Measurements from ENCODE around the gene FGFR4. TPM values are rescaled to one million over a fixed set of nuclear protein-coding genes. Genes with fewer than 3 reads are reported as not detected.

Gene FGFR4
- total and polyA plus RNA-seq, 3 donors from 2014 or later, result 7.8 to 10.3 (median 9.7) TPM

DNA sequence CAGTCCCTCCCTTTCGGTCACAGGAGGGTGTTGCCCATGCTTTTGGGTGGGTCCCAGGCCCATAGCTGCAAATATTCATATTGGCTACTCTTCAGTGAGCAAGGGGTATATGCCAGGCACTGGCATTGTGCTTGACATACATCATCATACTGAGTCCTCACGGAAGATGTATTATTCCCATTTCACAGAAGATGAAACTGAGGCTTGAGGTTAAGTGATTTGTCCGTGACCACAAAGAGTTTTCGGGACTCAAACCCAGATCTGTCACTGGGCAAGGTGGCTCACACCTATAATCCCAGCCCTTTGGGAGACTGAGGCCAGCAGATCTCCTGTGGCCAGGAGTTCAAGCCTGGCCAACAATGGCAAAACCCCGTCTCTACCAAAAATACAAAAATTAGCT, 6.5 kb upstream of the FGFR4 start:
- Histone ChIP-seq H3K27me3 (no peaks in the 10 kb centered on the region), H3K27ac (no peak overlapping the region), H3K4me3 (no peak overlapping the region), H3K36me3 (ENCODE audit: low read depth, missing control alignments) (no peaks in the 10 kb centered on the region), H3K9me3 (no peaks in the 10 kb centered on the region), H3K4me1 (no peaks in the 10 kb centered on the region)
- intact Hi-C loops (cut with DNase I; ENCODE audit: low total_unique reads), result no loop called here
- DNase-seq, result no peak
- WGBS, 2 donors, result 95 to 100% methylated on average over 5 of the region's 5 CpGs
- TF ChIP-seq POLR2A (IDR thresholded peaks at IDR 0.05), result no peak
- TF ChIP-seq, protein P1, sequence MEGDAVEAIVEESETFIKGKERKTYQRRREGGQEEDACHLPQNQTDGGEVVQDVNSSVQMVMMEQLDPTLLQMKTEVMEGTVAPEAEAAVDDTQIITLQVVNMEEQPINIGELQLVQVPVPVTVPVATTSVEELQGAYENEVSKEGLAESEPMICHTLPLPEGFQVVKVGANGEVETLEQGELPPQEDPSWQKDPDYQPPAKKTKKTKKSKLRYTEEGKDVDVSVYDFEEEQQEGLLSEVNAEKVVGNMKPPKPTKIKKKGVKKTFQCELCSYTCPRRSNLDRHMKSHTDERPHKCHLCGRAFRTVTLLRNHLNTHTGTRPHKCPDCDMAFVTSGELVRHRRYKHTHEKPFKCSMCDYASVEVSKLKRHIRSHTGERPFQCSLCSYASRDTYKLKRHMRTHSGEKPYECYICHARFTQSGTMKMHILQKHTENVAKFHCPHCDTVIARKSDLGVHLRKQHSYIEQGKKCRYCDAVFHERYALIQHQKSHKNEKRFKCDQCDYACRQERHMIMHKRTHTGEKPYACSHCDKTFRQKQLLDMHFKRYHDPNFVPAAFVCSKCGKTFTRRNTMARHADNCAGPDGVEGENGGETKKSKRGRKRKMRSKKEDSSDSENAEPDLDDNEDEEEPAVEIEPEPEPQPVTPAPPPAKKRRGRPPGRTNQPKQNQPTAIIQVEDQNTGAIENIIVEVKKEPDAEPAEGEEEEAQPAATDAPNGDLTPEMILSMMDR (IDR thresholded peaks at IDR 0.05), result no peak

DNA sequence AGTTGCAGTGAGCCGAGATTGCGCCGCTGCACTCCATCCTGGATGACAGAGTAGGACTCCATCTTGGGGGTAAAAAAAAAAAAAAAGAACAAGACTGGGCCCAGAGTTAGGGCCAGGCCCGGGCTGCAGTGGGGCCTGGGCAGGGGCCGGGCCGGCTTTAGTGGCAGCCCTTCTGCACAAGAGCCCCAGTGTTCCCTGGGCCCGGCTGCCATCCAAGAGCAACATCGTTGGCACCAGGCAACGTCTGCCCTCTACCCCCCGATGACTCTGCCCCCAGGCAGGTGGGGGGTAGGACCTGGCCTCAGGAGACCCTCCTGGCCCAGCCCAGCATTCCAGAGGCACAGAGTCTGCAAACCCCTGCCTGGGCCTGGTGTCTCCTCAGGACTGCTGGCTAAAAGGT, 4.9 kb upstream of the FGFR4 start:
- Histone ChIP-seq H3K27me3 (no peaks in the 10 kb centered on the region), H3K27ac (no peak overlapping the region), H3K9me3 (no peaks in the 10 kb centered on the region), H3K4me3 (no peak overlapping the region), H3K36me3 (ENCODE audit: low read depth, missing control alignments) (no peaks in the 10 kb centered on the region), H3K4me1 (peaks cover under 1% of the 10 kb centered on the region)
- no peak for DNase-seq
- TF ChIP-seq, protein P1 (IDR thresholded peaks at IDR 0.05), result no peak
- no peak for TF ChIP-seq POLR2A (IDR thresholded peaks at IDR 0.05)
- 90 to 98% methylated on average over 10 of the region's 10 CpGs for WGBS, 2 donors
- intact Hi-C loops (cut with DNase I; ENCODE audit: low total_unique reads), result no loop called here

GRCh38 chr5:177083357-177083756, 3.4 kb upstream of the FGFR4 start:
- no peaks in the 10 kb centered on the region for H3K9me3 ChIP-seq
- intact Hi-C loops (cut with DNase I; ENCODE audit: low total_unique reads), result no loop called here
- DNase-seq, result no peak
- H3K27me3 ChIP-seq, result no peaks in the 10 kb centered on the region
- no peaks in the 10 kb centered on the region for H3K36me3 ChIP-seq (ENCODE audit: low read depth, missing control alignments)
- peaks cover 10% of the 10 kb centered on the region for H3K4me1 ChIP-seq
- 71 to 74% methylated on average over 4 of the region's 4 CpGs for WGBS, 2 donors
- TF ChIP-seq, protein P1 (IDR thresholded peaks at IDR 0.05), result no peak
- no peak for TF ChIP-seq POLR2A (IDR thresholded peaks at IDR 0.05)
- no peak overlapping the region for H3K4me3 ChIP-seq
- H3K27ac ChIP-seq, result no peak overlapping the region

DNA sequence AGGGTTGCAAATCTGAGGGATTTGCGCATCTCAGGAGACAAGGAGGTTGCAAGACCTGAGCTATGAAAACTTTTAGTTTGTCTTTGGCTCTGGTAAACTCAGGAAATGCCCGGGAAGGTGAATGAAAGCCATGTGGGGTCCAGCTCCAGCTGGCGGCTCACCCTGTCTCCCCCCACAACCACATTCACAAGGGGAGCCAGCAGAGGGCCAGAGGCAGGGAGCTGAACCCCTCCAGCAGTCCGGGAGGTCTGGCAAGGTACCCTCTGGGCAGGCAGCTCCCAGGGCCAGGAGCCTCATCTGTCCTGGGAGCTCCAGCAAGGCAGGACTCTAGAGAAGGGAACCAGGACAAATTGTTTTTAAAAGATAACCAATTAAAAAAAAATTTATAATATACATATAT, 2.5 kb upstream of the FGFR4 start:
- Histone ChIP-seq H3K9me3 (no peaks in the 10 kb centered on the region), H3K4me3 (no peak overlapping the region), H3K4me1 (peaks cover 12% of the 10 kb centered on the region), H3K27me3 (no peaks in the 10 kb centered on the region), H3K36me3 (ENCODE audit: low read depth, missing control alignments) (no peaks in the 10 kb centered on the region), H3K27ac (no peak overlapping the region)
- TF ChIP-seq, protein P1 (IDR thresholded peaks at IDR 0.05), result no peak
- TF ChIP-seq POLR2A (IDR thresholded peaks at IDR 0.05), result no peak
- intact Hi-C loops (cut with DNase I; ENCODE audit: low total_unique reads), result no loop called here
- WGBS, 2 donors, result 47 to 58% methylated on average over 4 of the region's 4 CpGs
- DNase-seq, result no peak

GRCh38 chr5:177085985-177086653, 596 bp upstream of the FGFR4 start:
- 48 to 56% methylated on average over 10 to 13 of the region's 13 CpGs for WGBS, 2 donors
- no peak overlapping the region for H3K4me3 ChIP-seq
- intact Hi-C loops (cut with DNase I; ENCODE audit: low total_unique reads), result no loop called here
- H3K4me1 ChIP-seq, result peaks cover 15% of the 10 kb centered on the region
- no peaks in the 10 kb centered on the region for H3K27me3 ChIP-seq
- no peak for DNase-seq
- H3K27ac ChIP-seq, result no peak overlapping the region
- H3K36me3 ChIP-seq (ENCODE audit: low read depth, missing control alignments), result no peaks in the 10 kb centered on the region
- TF ChIP-seq, protein P1 (IDR thresholded peaks at IDR 0.05), result no peak
- TF ChIP-seq POLR2A (IDR thresholded peaks at IDR 0.05), result no peak
- no peaks in the 10 kb centered on the region for H3K9me3 ChIP-seq

Measured in testis (tissue), 3 donors.